Mucosa of rectum (tissue), 2 donors: ENCODE data around the gene URB1.

Experiments
- H3K27ac ChIP-seq, 2 donors: one replicate each; pipeline ENCODE4 v1.7.0; 2013; ENCODE audit warnings: inconsistent platforms in 2 of 2, low read depth in 2 of 2, low read length in 2 of 2
- H3K27me3 ChIP-seq, 2 donors: one replicate each; pipeline ENCODE4 v1.7.0; 2013; ENCODE audit warnings: low read length in 2 of 2; ENCODE audit not compliant: control insufficient read depth in 2 of 2, insufficient read depth in 2 of 2
- H3K36me3 ChIP-seq, 2 donors: one replicate each; pipeline ENCODE4 v1.7.0; 2013; ENCODE audit warnings: low read length in 2 of 2; ENCODE audit not compliant: control insufficient read depth in 2 of 2, insufficient read depth in 2 of 2
- H3K4me1 ChIP-seq, 2 donors: one replicate each; pipeline ENCODE4 v1.7.0; 2013; ENCODE audit warnings: low read length in 2 of 2, mild to moderate bottlenecking in 1 of 2; ENCODE audit not compliant: control insufficient read depth in 2 of 2, insufficient read depth in 2 of 2
- H3K4me3 ChIP-seq, 2 donors: one replicate each; pipeline ENCODE4 v1.7.0; 2013; ENCODE audit warnings: low read length in 2 of 2
- H3K9ac ChIP-seq, 2 donors: one replicate each; pipeline ENCODE4 v1.7.0; 2013; ENCODE audit warnings: low read length in 2 of 2, low read depth in 1 of 2, mild to moderate bottlenecking in 1 of 2
- H3K9me3 ChIP-seq, 2 donors: one replicate each; pipeline ENCODE4 v1.7.0; 2013; ENCODE audit warnings: low read length in 2 of 2; ENCODE audit not compliant: control insufficient read depth in 2 of 2
- donor health status: healthy.
- donor health status: Normal muscosa, but diverticular disease.

Gene URB1

GRCh38 chr21:32389337-32390015, 3.3 kb downstream of the URB1 start:
- H3K9ac ChIP-seq, result no peak overlapping the region
- peaks cover 14 to 15% of the 10 kb centered on the region in 2 donors for H3K4me1 ChIP-seq
- no peaks in the 10 kb centered on the region for H3K9me3 ChIP-seq
- H3K4me3 ChIP-seq, result no peak overlapping the region
- no peak overlapping the region for H3K27ac ChIP-seq
- peaks cover 4 to 24% of the 10 kb centered on the region in 2 donors for H3K36me3 ChIP-seq
- H3K27me3 ChIP-seq, result no peaks in the 10 kb centered on the region

GRCh38 chr21:32388306-32388705, 4.5 kb downstream of the URB1 start:
- Histone ChIP-seq H3K36me3 (peaks cover 13 to 32% of the 10 kb centered on the region in 2 donors), H3K9ac (no peak overlapping the region), H3K4me1 (peaks cover 7 to 8% of the 10 kb centered on the region in 2 donors), H3K4me3 (no peak overlapping the region), H3K9me3 (no peaks in the 10 kb centered on the region), H3K27me3 (no peaks in the 10 kb centered on the region), H3K27ac (no peak overlapping the region)

GRCh38 chr21:32387151-32387550, 5.7 kb downstream of the URB1 start:
- Histone ChIP-seq H3K4me3 (no peak overlapping the region), H3K9me3 (no peaks in the 10 kb centered on the region), H3K4me1 (peaks cover 2 to 6% of the 10 kb centered on the region in 2 donors), H3K27me3 (no peaks in the 10 kb centered on the region), H3K9ac (no peak overlapping the region), H3K27ac (no peak overlapping the region), H3K36me3 (peaks cover 15 to 43% of the 10 kb centered on the region in 2 donors)

- H3K36me3 ChIP-seq, result peaks cover 15 to 44% of the 10 kb centered on the region in 2 donors
- H3K4me3 ChIP-seq, result no peak overlapping the region
- no peaks in the 10 kb centered on the region for H3K27me3 ChIP-seq
- no peak overlapping the region for H3K9ac ChIP-seq
- H3K4me1 ChIP-seq, result no peaks in the 10 kb centered on the region
- no peak overlapping the region for H3K27ac ChIP-seq
- H3K9me3 ChIP-seq, result no peaks in the 10 kb centered on the region
These were observed 6.5 kb downstream of the URB1 start for GRCh38 chr21:32386195-32386870.

- no peaks in the 10 kb centered on the region for H3K4me1 ChIP-seq
- H3K36me3 ChIP-seq, result peaks cover 17 to 54% of the 10 kb centered on the region in 2 donors
- no peaks in the 10 kb centered on the region for H3K9me3 ChIP-seq
- no peaks in the 10 kb centered on the region for H3K27me3 ChIP-seq
- H3K27ac ChIP-seq, result no peak overlapping the region
- no peak overlapping the region for H3K9ac ChIP-seq
- H3K4me3 ChIP-seq, result no peak overlapping the region
These were observed 9.0 kb downstream of the URB1 start for GRCh38 chr21:32383812-32384211.

- H3K27me3 ChIP-seq, result no peaks in the 10 kb centered on the region
- H3K9me3 ChIP-seq, result no peaks in the 10 kb centered on the region
- peaks cover 24 to 54% of the 10 kb centered on the region in 2 donors for H3K36me3 ChIP-seq
- no peak overlapping the region for H3K27ac ChIP-seq
- no peak overlapping the region for H3K9ac ChIP-seq
- no peak overlapping the region for H3K4me3 ChIP-seq
- no peaks in the 10 kb centered on the region for H3K4me1 ChIP-seq
These were observed 10.6 kb downstream of the URB1 start for GRCh38 chr21:32382108-32382644.

GRCh38 chr21:32381571-32381970, 11.2 kb downstream of the URB1 start:
- no peak overlapping the region for H3K9ac ChIP-seq
- no peak overlapping the region for H3K4me3 ChIP-seq
- H3K27ac ChIP-seq, result no peak overlapping the region
- H3K36me3 ChIP-seq, result peaks cover 24 to 54% of the 10 kb centered on the region in 2 donors
- no peaks in the 10 kb centered on the region for H3K27me3 ChIP-seq
- H3K9me3 ChIP-seq, result no peaks in the 10 kb centered on the region
- no peaks in the 10 kb centered on the region for H3K4me1 ChIP-seq

- Histone ChIP-seq H3K9me3 (no peaks in the 10 kb centered on the region), H3K4me3 (no peak overlapping the region), H3K27me3 (no peaks in the 10 kb centered on the region), H3K4me1 (no peaks in the 10 kb centered on the region), H3K36me3 (peaks cover 24 to 49% of the 10 kb centered on the region in 2 donors), H3K9ac (no peak overlapping the region), H3K27ac (no peak overlapping the region)
These were observed 11.9 kb downstream of the URB1 start for GRCh38 chr21:32380940-32381339.

- no peak overlapping the region for H3K27ac ChIP-seq
These were observed 13.9 kb downstream of the URB1 start for GRCh38 chr21:32378956-32379355.

GRCh38 chr21:32377991-32378390, 14.8 kb downstream of the URB1 start:
- Histone ChIP-seq H3K36me3 (peaks cover 25 to 43% of the 10 kb centered on the region in 2 donors), H3K27ac (no peak overlapping the region), H3K9ac (no peak overlapping the region), H3K9me3 (no peaks in the 10 kb centered on the region), H3K27me3 (no peaks in the 10 kb centered on the region), H3K4me3 (no peak overlapping the region), H3K4me1 (no peaks in the 10 kb centered on the region)

More at GRCh38 chr21:32378956-32379355, 13.9 kb downstream of the URB1 start:
- H3K27me3 ChIP-seq, result no peaks in the 10 kb centered on the region
- H3K9ac ChIP-seq, result no peak overlapping the region
- H3K9me3 ChIP-seq, result no peaks in the 10 kb centered on the region
- H3K4me1 ChIP-seq, result no peaks in the 10 kb centered on the region
- H3K4me3 ChIP-seq, result no peak overlapping the region
- peaks cover 26 to 47% of the 10 kb centered on the region in 2 donors for H3K36me3 ChIP-seq
